Measurements from ENCODE around the gene FTSJ1.
"Not testable (repeated sequence)": the region's sequence is repeated elsewhere in the genome, so short reads cannot be mapped to it uniquely, and the experiment has no call there.

The FTSJ1 gene

GRCh38 chrX:48475774-48476577 lies at the start of gene FTSJ1:
Gene FTSJ1 (plus strand): TSS chrX:48476199. CDS start chrX:48478048, 1,849 bp downstream.
- DNase-seq (ENCODE audit: low spot score): peak; percentile 88

- not testable (repeated sequence) for DNase-seq (ENCODE audit: low spot score)
Measured at GRCh38 chrX:48427027-48427716, 48.8 kb upstream of the FTSJ1 start.

GRCh38 chrX:48429606-48430005 lies 46.4 kb upstream of the FTSJ1 start:
- not testable (repeated sequence) for DNase-seq (ENCODE audit: low spot score)

- not testable (repeated sequence) for DNase-seq (ENCODE audit: low spot score)
Measured at GRCh38 chrX:48430166-48430565, 45.8 kb upstream of the FTSJ1 start.

- not testable (repeated sequence) for DNase-seq (ENCODE audit: low spot score)
Measured at GRCh38 chrX:48433713-48434112, 42.3 kb upstream of the FTSJ1 start.

- DNase-seq (ENCODE audit: low spot score): not testable (repeated sequence)
Measured at GRCh38 chrX:48447201-48447600, 28.8 kb upstream of the FTSJ1 start.

- DNase-seq (ENCODE audit: low spot score): no peak
Measured at GRCh38 chrX:48450076-48450475, 25.9 kb upstream of the FTSJ1 start.

- DNase-seq (ENCODE audit: low spot score): no peak
Measured at GRCh38 chrX:48451708-48452107, 24.3 kb upstream of the FTSJ1 start.

GRCh38 chrX:48456628-48457331 lies 19.2 kb upstream of the FTSJ1 start:
- no peak for DNase-seq (ENCODE audit: low spot score)

GRCh38 chrX:48458711-48459110 lies 17.3 kb upstream of the FTSJ1 start:
- DNase-seq (ENCODE audit: low spot score): no peak

- DNase-seq (ENCODE audit: low spot score): no peak
Measured at GRCh38 chrX:48459483-48459882, 16.5 kb upstream of the FTSJ1 start.

GRCh38 chrX:48460031-48460430 lies 16.0 kb upstream of the FTSJ1 start:
- no peak for DNase-seq (ENCODE audit: low spot score)

GRCh38 chrX:48460606-48461005 lies 15.4 kb upstream of the FTSJ1 start:
- DNase-seq (ENCODE audit: low spot score): no peak

GRCh38 chrX:48461830-48462229 lies 14.2 kb upstream of the FTSJ1 start:
- peak; percentile 10 for DNase-seq (ENCODE audit: low spot score)

GRCh38 chrX:48465336-48465933 lies 10.6 kb upstream of the FTSJ1 start:
- DNase-seq (ENCODE audit: low spot score): peak; percentile 77

GRCh38 chrX:48466696-48467095 lies 9.3 kb upstream of the FTSJ1 start:
- DNase-seq (ENCODE audit: low spot score): no peak

- DNase-seq (ENCODE audit: low spot score): no peak
Measured at GRCh38 chrX:48467281-48467761, 8.7 kb upstream of the FTSJ1 start.

GRCh38 chrX:48468247-48468671 lies 7.7 kb upstream of the FTSJ1 start:
- DNase-seq (ENCODE audit: low spot score): no peak

- no peak for DNase-seq (ENCODE audit: low spot score)
Measured at GRCh38 chrX:48468693-48469691, 7.0 kb upstream of the FTSJ1 start.

- DNase-seq (ENCODE audit: low spot score): no peak
Measured at GRCh38 chrX:48470110-48470832, 5.7 kb upstream of the FTSJ1 start, which contains the start of gene SLC38A5. Gene SLC38A5 (minus strand): TSS chrX:48470260. CDS start chrX:48467924, 2,336 bp downstream.
